K562 (cell line): ENCODE measurements around the gene ALDH3A2. TPM values are rescaled to one million over a fixed set of nuclear protein-coding genes. Genes with fewer than 3 reads are reported as not detected.
"Not testable (repeated sequence)": the region's sequence is repeated elsewhere in the genome, so short reads cannot be mapped to it uniquely, and the experiment has no call there.

ENCODE experiments used
- ATAC-seq: fragments of 200-7000 bp; cut with Tn5 transposase; 3 replicates; pipeline ENCODE4 v1.9.1; 2020; ENCODE audit warnings: moderate library complexity
- BruUV-seq: library from RNA; stranded (reverse); fragments of 400-500 nt; replicated peaks from 2 replicates; lab custom pipeline; 2021; lab: Mats Ljungman, UMichigan
- CTCF ChIA-PET: fragments of 300-600 bp; formaldehyde crosslinking; extraction: SDS; loops from one replicate; lab custom pipeline; 2021; ENCODE audit warnings: low intra/inter-chr PET ratio; lab: Yijun Ruan, JAX
- POLR2A ChIA-PET: fragments of 300-600, 350-650 bp; sonication (Branson Sonifier 250); formaldehyde crosslinking; extraction: SDS; loops from one replicate; lab custom pipeline; 2021; ENCODE audit warnings: antibody characterized with exemption, inconsistent platforms; lab: Yijun Ruan, JAX
- DNase-seq, 4 experiments: peaks; one replicate each; pipeline versions ENCODE4 v3.0.0 to v3.0.0-alpha.2; 2011 to 2018; ENCODE audit warnings: low spot score in 3 of 4, mixed read lengths in 3 of 4; ENCODE audit errors: extremely low read depth in 1 of 4
- FAIRE-seq: peaks from 2 replicates; lab custom pipeline; 2011; peaks lifted over from hg19 to GRCh38; lab: Jason Lieb, UNC
- H2AFZ ChIP-seq: 2 replicates; pipeline ENCODE4 v1.6.0; 2011; ENCODE audit warnings: low read depth, low read length, control low read depth, inconsistent platforms
- H3K27ac ChIP-seq: fragments of 200-600 bp; 3 replicates; pipeline ENCODE4 v1.8.0; 2011; ENCODE audit warnings: low read depth, mild to moderate bottlenecking, control low read depth, inconsistent platforms, low read length, moderate library complexity, mixed read lengths; ENCODE audit errors: extremely low read depth
- H3K27me3 ChIP-seq, 2 experiments: fragments of 300-600 bp in 1 of 2; 2 replicates in 1 of 2; 3 replicates in 1 of 2; pipeline versions ENCODE4 v1.6.0 to v1.8.0; 2011; ENCODE audit warnings: inconsistent platforms in 2 of 2, low read length in 2 of 2, mild to moderate bottlenecking in 1 of 2, mixed read lengths in 1 of 2, moderate library complexity in 1 of 2; ENCODE audit not compliant: control insufficient read depth in 2 of 2, insufficient read depth in 2 of 2
- H3K36me3 ChIP-seq: fragments of 300-600 bp; 3 replicates; pipeline ENCODE4 v1.8.0; 2011; ENCODE audit warnings: mild to moderate bottlenecking, low read length, inconsistent platforms; ENCODE audit not compliant: control insufficient read depth, insufficient read depth
- H3K4me1 ChIP-seq, 2 experiments: fragments of 200-600 bp in 1 of 2; replicated peaks in 1 of 2; 2 replicates in 1 of 2; 3 replicates in 1 of 2; pipeline versions ENCODE4 v1.5.1 to v1.8.0; 2011; ENCODE audit warnings: inconsistent platforms in 2 of 2, low read length in 2 of 2, mild to moderate bottlenecking in 1 of 2, mixed read lengths in 1 of 2, moderate library complexity in 1 of 2; ENCODE audit not compliant: control insufficient read depth in 2 of 2, insufficient read depth in 2 of 2
- H3K4me2 ChIP-seq: 2 replicates; pipeline ENCODE4 v1.6.1; 2011; ENCODE audit warnings: low read length, control low read depth, inconsistent platforms, mixed read lengths; ENCODE audit not compliant: insufficient read depth
- H3K4me3 ChIP-seq: fragments of 200-600 bp; sonication (generic), shearing (Covaris generic); 2 replicates; pipeline ENCODE4 v1.5.1; 2016; ENCODE audit warnings: control low read depth, inconsistent platforms
- H3K79me2 ChIP-seq: fragments of 200-600 bp; 3 replicates; pipeline ENCODE4 v1.8.0; 2011; ENCODE audit warnings: low read length, inconsistent platforms; ENCODE audit not compliant: control insufficient read depth, insufficient read depth
- H3K9ac ChIP-seq, 2 experiments: 2 replicates each; pipeline versions ENCODE4 v1.6.0 to v1.6.1; 2011; ENCODE audit warnings: low read depth in 2 of 2, low read length in 2 of 2, control low read depth in 1 of 2, inconsistent platforms in 1 of 2, mild to moderate bottlenecking in 1 of 2, mixed read lengths in 1 of 2; ENCODE audit not compliant: insufficient read depth in 1 of 2
- H3K9me1 ChIP-seq: one replicate; pipeline ENCODE4 v1.6.0; 2011; ENCODE audit warnings: inconsistent platforms, mild to moderate bottlenecking, low read length, moderate library complexity; ENCODE audit not compliant: control insufficient read depth, insufficient read depth
- H3K9me3 ChIP-seq: replicated peaks from 2 replicates; pipeline ENCODE4 v1.5.1; 2011; ENCODE audit warnings: low read depth, low read length, inconsistent platforms; ENCODE audit not compliant: control insufficient read depth, insufficient read depth
- H4K20me1 ChIP-seq: replicated peaks from 2 replicates; pipeline ENCODE4 v1.6.1; 2011; ENCODE audit warnings: low read length, inconsistent platforms, mixed read lengths; ENCODE audit not compliant: control insufficient read depth, insufficient read depth
- FOXK2 ChIP-seq, 2 experiments: fragments of 450-650 bp; IDR thresholded peaks in 1 of 2; conservative IDR thresholded peaks in 1 of 2; 2 replicates each; pipeline ENCODE4 v1.6.1; 2016; ENCODE audit warnings: low read depth in 2 of 2, mild to moderate bottlenecking in 1 of 2
- FUS ChIP-seq: fragments of 200-400 bp; formaldehyde crosslinking; optimal IDR thresholded peaks from 2 replicates; pipeline ENCODE3; 2017; ENCODE audit warnings: low read depth, low read length
- PHF8 ChIP-seq: fragments of 200-600 bp; sonication (generic); IDR thresholded peaks from 2 replicates; pipeline ENCODE4 v1.6.1; 2012; ENCODE audit warnings: mixed run types, mild to moderate bottlenecking, inconsistent platforms, low read length, moderate library complexity, borderline replicate concordance
- TGIF2 ChIP-seq: sonication (generic); formaldehyde crosslinking; IDR thresholded peaks from 2 replicates; pipeline ENCODE4 v1.8.1; 2022; ENCODE audit warnings: mild to moderate bottlenecking, missing genetic modification reagents, moderate library complexity
- ZNF707 ChIP-seq: fragments of 250-450 bp; sonication (Bioruptor Pico); conservative IDR thresholded peaks from 2 replicates; pipeline ENCODE4 v1.8.0; 2022; ENCODE audit warnings: inconsistent platforms, mild to moderate bottlenecking, moderate library complexity
- ZNF830 ChIP-seq: fragments of 250-450 bp; sonication (Bioruptor Pico); IDR thresholded peaks from 2 replicates; pipeline ENCODE4 v1.5.0; 2021; ENCODE audit warnings: mild to moderate bottlenecking
- WGBS: fragments of 100-300 bp; shearing (Covaris generic); methylation state at CpG from one replicate; pipeline ENCODE4 v1.1.6; 2016; ENCODE audit warnings: low coverage, mixed read lengths; ENCODE audit not compliant: insufficient coverage; ENCODE audit errors: missing lambda C conversion rate; 5-methylcytosine and 5-hydroxymethylcytosine counted together
- in situ Hi-C: fragments of 300-500 bp; cut with MboI; formaldehyde crosslinking; loops from 4 replicates; pipeline ENCODE4 v1.15.0; 2018; ENCODE audit warnings: inconsistent platforms, mixed read lengths
- intact Hi-C: fragments of 100-400 bp; cut with micrococcal nuclease; formaldehyde crosslinking; loops from 2 replicates; pipeline ENCODE4 v1.14.2; 2022
- polyA plus RNA-seq, 8 experiments: library from polyadenylated mRNA; depleted of rRNA in 4 of 8; stranded (reverse) in 5 of 8; unstranded in 3 of 8; fragments of >200 nt; fragmentation: Nextera tagmentation in 2 of 8; fragmentation: Illumina TruSeq in 1 of 8; extraction: Ambion mirVana in 2 of 8; extraction: Trizol in 1 of 8; gene quantifications; 2 replicates each; pipeline versions ENCODE4 v1.2.1 to v1.2.3, GENCODE V29; 2011 to 2014; ENCODE audit warnings: inconsistent platforms in 1 of 8, missing spikeins in 1 of 8
- total RNA-seq, 7 experiments: library from RNA; depleted of rRNA in 6 of 7; stranded (reverse); fragments of >200 nt in 6 of 7; fragmentation: Illumina TruSeq in 2 of 7; extraction: Trizol in 2 of 7; gene quantifications; 2 replicates each; pipeline versions ENCODE4 v1.2.1 to v1.2.3, GENCODE V29; 2011 to 2021; ENCODE audit warnings: low replicate concordance in 1 of 7
- TF ChIP-seq, protein P1 (sequence below): sonication (generic); formaldehyde crosslinking; IDR thresholded peaks from 2 replicates; pipeline ENCODE4 v1.8.1; 2022; ENCODE audit warnings: missing genetic modification reagents

The ALDH3A2 gene
- total and polyA plus RNA-seq, 9 of the 15 experiments (the other 6 are each of a cell fraction or from before 2014, with no cell fraction given): 0.01 to 0.78 (median 0.12) TPM; not detected in 5

DNA sequence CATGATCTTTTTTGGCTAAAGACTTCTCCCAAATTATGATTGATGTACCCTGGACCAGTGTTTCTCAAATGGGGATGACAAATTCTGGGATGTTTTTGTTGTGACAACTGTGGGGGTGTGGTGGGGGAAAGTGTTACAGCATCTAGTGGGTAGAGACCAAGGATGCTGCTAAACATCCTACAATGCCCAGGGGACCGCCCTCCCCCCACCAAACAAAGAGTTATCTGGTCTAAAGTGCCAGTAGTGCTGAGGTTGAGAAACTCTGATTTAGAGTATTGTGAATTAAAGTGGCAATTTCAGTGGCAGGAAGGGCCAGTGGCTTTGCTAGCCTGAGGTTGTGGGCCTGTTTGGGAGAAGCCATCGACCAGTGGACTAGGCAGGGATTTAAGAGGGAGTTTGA, 34.6 kb downstream of the ALDH3A2 start:
- WGBS: 0% methylated on average over 1 of the region's 2 CpGs
- no peak for TF ChIP-seq ZNF830 (CRISPR knock-in tag)
- no peak for TF ChIP-seq ZNF707 (CRISPR knock-in tag)
- TF ChIP-seq TGIF2: no peak
- TF ChIP-seq, protein P1, sequence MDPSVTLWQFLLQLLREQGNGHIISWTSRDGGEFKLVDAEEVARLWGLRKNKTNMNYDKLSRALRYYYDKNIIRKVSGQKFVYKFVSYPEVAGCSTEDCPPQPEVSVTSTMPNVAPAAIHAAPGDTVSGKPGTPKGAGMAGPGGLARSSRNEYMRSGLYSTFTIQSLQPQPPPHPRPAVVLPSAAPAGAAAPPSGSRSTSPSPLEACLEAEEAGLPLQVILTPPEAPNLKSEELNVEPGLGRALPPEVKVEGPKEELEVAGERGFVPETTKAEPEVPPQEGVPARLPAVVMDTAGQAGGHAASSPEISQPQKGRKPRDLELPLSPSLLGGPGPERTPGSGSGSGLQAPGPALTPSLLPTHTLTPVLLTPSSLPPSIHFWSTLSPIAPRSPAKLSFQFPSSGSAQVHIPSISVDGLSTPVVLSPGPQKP (CRISPR knock-in tag): no peak
- no peak for TF ChIP-seq FOXK2 (conservative IDR thresholded peaks at IDR 0.05 in 1 of 2, IDR thresholded peaks at IDR 0.05 in 1 of 2; ENCODE audit: low read depth in 2 of 2)
- no peak for TF ChIP-seq FUS
- no peak for TF ChIP-seq PHF8
- CTCF ChIA-PET: no interaction called here
- Histone ChIP-seq H3K4me1 (no peaks in the 10 kb centered on the region; a peak in 1 of 5 replicates), H2AFZ (no peak overlapping the region), H3K9me1 (no peaks in the 10 kb centered on the region), H4K20me1 (no peaks in the 10 kb centered on the region), H3K27me3 (peaks cover 0 to 19% of the 10 kb centered on the region in 2 experiments; a peak in 2 of 5 replicates), H3K36me3 (no peaks in the 10 kb centered on the region), H3K27ac (no peak overlapping the region), H3K4me2 (no peak overlapping the region), H3K9me3 (no peaks in the 10 kb centered on the region), H3K9ac (no peak overlapping the region), H3K79me2 (no peaks in the 10 kb centered on the region), H3K4me3 (no peak overlapping the region)
- POLR2A ChIA-PET: no interaction called here
- intact Hi-C loops (no loop called here), in situ Hi-C loops (no loop called here)
- no peak for FAIRE-seq
- ATAC-seq: no peak
- no peak for DNase-seq
- no TSS peak for BruUV-seq

DNA sequence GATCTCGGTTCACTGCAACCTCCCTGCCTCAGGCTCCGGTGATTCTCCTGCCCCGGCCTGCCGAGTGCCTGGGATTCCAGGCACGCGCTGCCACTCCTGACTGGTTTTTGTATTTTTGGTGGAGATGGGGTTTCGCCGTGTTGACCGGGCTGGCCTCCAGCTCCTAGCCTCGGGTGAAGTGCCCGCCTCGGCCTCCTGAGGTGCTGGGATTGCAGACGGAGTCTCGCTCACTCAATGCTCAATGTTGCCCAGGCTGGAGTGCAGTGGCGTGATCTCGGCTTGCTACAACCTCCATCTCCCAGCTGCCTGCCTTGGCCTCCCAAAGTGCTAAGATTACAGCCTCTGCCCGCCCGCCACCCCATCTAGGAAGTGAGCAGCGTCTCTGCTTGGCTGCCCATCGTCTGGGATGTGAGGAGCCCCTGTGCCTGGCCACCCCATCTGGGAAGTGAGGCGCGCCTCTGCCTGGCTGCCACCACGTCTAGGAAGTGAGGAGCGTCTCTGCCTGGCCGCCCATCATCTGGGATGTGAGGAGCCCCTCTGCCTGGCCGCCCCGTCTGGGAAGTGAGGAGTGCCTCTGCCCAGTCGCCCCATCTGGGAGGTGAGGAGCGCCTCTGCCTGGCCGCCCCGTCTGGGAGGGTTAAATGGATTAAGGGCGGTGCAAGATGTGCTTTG, 36.5 kb downstream of the ALDH3A2 start:
- FAIRE-seq, H3K27ac ChIP-seq, in situ Hi-C loops, BruUV-seq, intact Hi-C loops, H3K27me3 ChIP-seq, H4K20me1 ChIP-seq, CTCF ChIA-PET, DNase-seq, H3K9me3 ChIP-seq, ATAC-seq, H3K36me3 ChIP-seq, H3K9ac ChIP-seq, POLR2A ChIA-PET, H3K9me1 ChIP-seq, H3K79me2 ChIP-seq, H3K4me3 ChIP-seq, H2AFZ ChIP-seq, H3K4me2 ChIP-seq, H3K4me1 ChIP-seq: not testable (repeated sequence)
- WGBS: 0% methylated on average over 12 of the region's 32 CpGs
